Hematopoietic multipotent progenitor cell treated with erythropoietin and hydrocortisone succinate and interleukin-3 and kit ligand, for 15 days (in vitro differentiated cells): ENCODE data around the gene RABGAP1L.
"Not testable (repeated sequence)": the region's sequence is repeated elsewhere in the genome, so short reads cannot be mapped to it uniquely, and the experiment has no call there.

Experiments used
- DNase-seq: peaks from one replicate; pipeline ENCODE4 v3.0.0-alpha.2; 2015; ENCODE audit warnings: low spot score

The RABGAP1L gene

GRCh38 chr1:174159252-174160108 is at the start of gene RABGAP1L:
Gene RABGAP1L (plus strand): TSS chr1:174159520.
- DNase-seq, result peak; percentile 91

- no peak for DNase-seq
Measured at GRCh38 chr1:174110053-174110452, 49.3 kb upstream of the RABGAP1L start.

- no peak for DNase-seq
Measured at GRCh38 chr1:174112489-174113162, 46.7 kb upstream of the RABGAP1L start.

GRCh38 chr1:174114106-174114505 is 45.2 kb upstream of the RABGAP1L start:
- no peak for DNase-seq

- peak; percentile 60 for DNase-seq
Measured at GRCh38 chr1:174114788-174115448, 44.4 kb upstream of the RABGAP1L start.

- no peak for DNase-seq
Measured at GRCh38 chr1:174116042-174116441, 43.3 kb upstream of the RABGAP1L start.

- no peak for DNase-seq
Measured at GRCh38 chr1:174118751-174119150, 40.6 kb upstream of the RABGAP1L start.

- DNase-seq, result not testable (repeated sequence)
Measured at GRCh38 chr1:174122318-174122717, 37.0 kb upstream of the RABGAP1L start.

- DNase-seq, result no peak
Measured at GRCh38 chr1:174123843-174124242, 35.5 kb upstream of the RABGAP1L start.

- not testable (repeated sequence) for DNase-seq
Measured at GRCh38 chr1:174127176-174127575, 32.1 kb upstream of the RABGAP1L start.

GRCh38 chr1:174131032-174131638 is 28.2 kb upstream of the RABGAP1L start:
- no peak for DNase-seq

- no peak for DNase-seq
Measured at GRCh38 chr1:174134003-174134659, 25.2 kb upstream of the RABGAP1L start.

- no peak for DNase-seq
Measured at GRCh38 chr1:174135211-174135610, 24.1 kb upstream of the RABGAP1L start.

- no peak for DNase-seq
Measured at GRCh38 chr1:174136714-174137113, 22.6 kb upstream of the RABGAP1L start.

GRCh38 chr1:174142836-174143235 is 16.5 kb upstream of the RABGAP1L start:
- no peak for DNase-seq

GRCh38 chr1:174143727-174144396 is 15.5 kb upstream of the RABGAP1L start:
- DNase-seq, result not testable (repeated sequence)

- not testable (repeated sequence) for DNase-seq
Measured at GRCh38 chr1:174144397-174144783, 14.9 kb upstream of the RABGAP1L start.

- no peak for DNase-seq
Measured at GRCh38 chr1:174149216-174149615, 10.1 kb upstream of the RABGAP1L start.

GRCh38 chr1:174150499-174150898 is 8.8 kb upstream of the RABGAP1L start:
- DNase-seq, result no peak

- no peak for DNase-seq
Measured at GRCh38 chr1:174152427-174152826, 6.9 kb upstream of the RABGAP1L start.
